Mesenchymal stem cell (in vitro differentiated cells and primary cell): ENCODE data around the gene RUNX2.

ENCODE experiments used
- DNase-seq: peaks from one replicate; pipeline ENCODE4 v3.0.0-alpha.2; 2013
- H2AFZ ChIP-seq: one replicate; pipeline ENCODE4 v1.6.1; 2013; ENCODE audit warnings: low read depth, mild to moderate bottlenecking, control low read depth, inconsistent platforms, low read length, moderate library complexity
- H2AK5ac ChIP-seq: 2 replicates; pipeline ENCODE4 v1.6.1; 2013; ENCODE audit warnings: low read length, moderate library complexity, mild to moderate bottlenecking, inconsistent platforms; ENCODE audit not compliant: severe bottlenecking
- H2BK120ac ChIP-seq: one replicate; pipeline ENCODE4 v1.6.1; 2013; ENCODE audit warnings: low read depth, mild to moderate bottlenecking, inconsistent platforms, low read length, moderate library complexity
- H2BK12ac ChIP-seq, 2 experiments: one replicate each; pipeline ENCODE4 v1.6.1; 2013; ENCODE audit warnings: inconsistent platforms in 2 of 2, low read length in 2 of 2, mild to moderate bottlenecking in 2 of 2, moderate library complexity in 2 of 2, control low read depth in 1 of 2
- H2BK15ac ChIP-seq: one replicate; pipeline ENCODE4 v1.6.1; 2013; ENCODE audit warnings: mild to moderate bottlenecking, low read depth, inconsistent platforms; ENCODE audit not compliant: poor library complexity, severe bottlenecking
- H2BK5ac ChIP-seq: 2 replicates; pipeline ENCODE4 v1.6.1; 2013; ENCODE audit warnings: low read depth, mild to moderate bottlenecking, low read length, control low read depth, inconsistent platforms; ENCODE audit not compliant: poor library complexity, severe bottlenecking
- H3K14ac ChIP-seq, 2 experiments: one replicate each; pipeline ENCODE4 v1.6.1; 2013; ENCODE audit warnings: inconsistent platforms in 2 of 2, low read length in 2 of 2, control low read depth in 1 of 2, mild to moderate bottlenecking in 1 of 2, moderate library complexity in 1 of 2
- H3K18ac ChIP-seq, 2 experiments: one replicate each; pipeline ENCODE4 v1.6.1; 2013; ENCODE audit warnings: inconsistent platforms in 2 of 2, low read length in 2 of 2, control low read depth in 1 of 2, low read depth in 1 of 2, mild to moderate bottlenecking in 1 of 2
- H3K23ac ChIP-seq, 2 experiments: one replicate each; pipeline ENCODE4 v1.6.1; 2013; ENCODE audit warnings: inconsistent platforms in 2 of 2, low read length in 2 of 2, mild to moderate bottlenecking in 2 of 2, moderate library complexity in 2 of 2, control low read depth in 1 of 2
- H3K27ac ChIP-seq: 2 replicates; pipeline ENCODE4 v1.5.1; 2013; ENCODE audit warnings: mild to moderate bottlenecking, moderate library complexity, low read length, control low read depth, inconsistent platforms; ENCODE audit not compliant: poor library complexity, severe bottlenecking
- H3K27me3 ChIP-seq, 2 experiments: 2 replicates each; pipeline versions ENCODE4 v1.6.1 to v1.7.0; 2013; ENCODE audit warnings: low read length in 2 of 2, mild to moderate bottlenecking in 2 of 2, moderate library complexity in 2 of 2, control low read depth in 1 of 2, inconsistent platforms in 1 of 2; ENCODE audit not compliant: control insufficient read depth in 1 of 2, insufficient read depth in 1 of 2
- H3K36me3 ChIP-seq, 2 experiments: 2 replicates each; pipeline versions ENCODE4 v1.6.1 to v1.7.0; 2013; ENCODE audit warnings: low read length in 2 of 2, control low read depth in 1 of 2, inconsistent platforms in 1 of 2, low read depth in 1 of 2, mild to moderate bottlenecking in 1 of 2; ENCODE audit not compliant: insufficient read depth in 2 of 2, control insufficient read depth in 1 of 2
- H3K4ac ChIP-seq, 2 experiments: one replicate each; pipeline ENCODE4 v1.6.1; 2013; ENCODE audit warnings: inconsistent platforms in 2 of 2, low read length in 2 of 2, mild to moderate bottlenecking in 2 of 2, moderate library complexity in 2 of 2, control low read depth in 1 of 2, low read depth in 1 of 2
- H3K4me1 ChIP-seq: 2 replicates; pipeline ENCODE4 v1.6.1; 2013; ENCODE audit warnings: low read depth, low read length, control low read depth; ENCODE audit not compliant: control insufficient read depth, insufficient read depth
- H3K4me2 ChIP-seq: 2 replicates; pipeline ENCODE4 v1.6.1; 2013; ENCODE audit warnings: low read length, mild to moderate bottlenecking, inconsistent platforms; ENCODE audit not compliant: poor library complexity, severe bottlenecking
- H3K4me3 ChIP-seq, 2 experiments: 2 replicates each; pipeline versions ENCODE4 v1.5.1 to v1.7.0; 2013; ENCODE audit warnings: low read length in 2 of 2, mild to moderate bottlenecking in 2 of 2, control low read depth in 1 of 2, low read depth in 1 of 2; ENCODE audit not compliant: insufficient read depth in 1 of 2
- H3K79me1 ChIP-seq: replicated peaks from 2 replicates; pipeline ENCODE4 v1.6.1; 2013; ENCODE audit warnings: mild to moderate bottlenecking, control low read depth, low read length, inconsistent platforms; ENCODE audit not compliant: poor library complexity, severe bottlenecking
- H3K9ac ChIP-seq: 2 replicates; pipeline ENCODE4 v1.7.0; 2013; ENCODE audit warnings: mild to moderate bottlenecking, low read length, moderate library complexity
- H3K9me3 ChIP-seq: 2 replicates; pipeline ENCODE4 v1.7.0; 2013; ENCODE audit warnings: mild to moderate bottlenecking, low read length; ENCODE audit not compliant: control insufficient read depth
- H4K8ac ChIP-seq: one replicate; pipeline ENCODE4 v1.6.1; 2013; ENCODE audit warnings: inconsistent platforms, mild to moderate bottlenecking, low read length, moderate library complexity
- H4K91ac ChIP-seq: one replicate; pipeline ENCODE4 v1.6.1; 2013; ENCODE audit warnings: mild to moderate bottlenecking, low read length, inconsistent platforms
- WGBS: methylation state at CpG from one replicate; pipeline ENCODE4 v1.1.7; 2013; ENCODE audit warnings: mixed read lengths; 5-methylcytosine and 5-hydroxymethylcytosine counted together

Gene RUNX2

GRCh38 chr6:45697605-45698004 is 369.5 kb downstream of the RUNX2 start:
- H2AK5ac ChIP-seq = peak overlapping the region; percentile 33
- H3K79me1 ChIP-seq = no peaks in the 10 kb centered on the region
- H2AFZ ChIP-seq = no peak overlapping the region
- H3K36me3 ChIP-seq = no peaks in the 10 kb centered on the region
- peak overlapping the region in 1 of 2 experiments; percentile 39 for H2BK12ac ChIP-seq
- H3K14ac ChIP-seq = no peak overlapping the region
- no peak overlapping the region for H3K4ac ChIP-seq
- H2BK120ac ChIP-seq = no peak overlapping the region
- H3K4me3 ChIP-seq = no peak overlapping the region
- H3K23ac ChIP-seq = no peak overlapping the region
- H3K4me1 ChIP-seq = peaks cover 9% of the 10 kb centered on the region
- no peak overlapping the region for H4K91ac ChIP-seq
- no peak overlapping the region for H2BK15ac ChIP-seq
- peak overlapping the region; percentile 75 for H4K8ac ChIP-seq
- WGBS = 4% methylated on average over 5 of the region's 6 CpGs
- DNase-seq = peak; percentile 96
- peak overlapping the region; percentile 23 for H3K9ac ChIP-seq
- peak overlapping the region; percentile 73 for H2BK5ac ChIP-seq
- peak overlapping the region in 1 of 2 experiments; percentile 50 for H3K18ac ChIP-seq
- H3K9me3 ChIP-seq = no peaks in the 10 kb centered on the region
- H3K27ac ChIP-seq = peak overlapping the region; percentile 72
- peak overlapping the region; percentile 25 for H3K4me2 ChIP-seq
- H3K27me3 ChIP-seq = no peaks in the 10 kb centered on the region

GRCh38 chr6:45698046-45698445 is 369.9 kb downstream of the RUNX2 start:
- H2BK120ac ChIP-seq = peak overlapping the region; percentile 19
- no peaks in the 10 kb centered on the region for H3K36me3 ChIP-seq
- H2BK15ac ChIP-seq = no peak overlapping the region
- no peak overlapping the region for H4K91ac ChIP-seq
- no peaks in the 10 kb centered on the region for H3K79me1 ChIP-seq
- H3K4me3 ChIP-seq = no peak overlapping the region
- no peak overlapping the region for H4K8ac ChIP-seq
- peaks cover 9% of the 10 kb centered on the region for H3K4me1 ChIP-seq
- DNase-seq = no peak
- no peaks in the 10 kb centered on the region for H3K9me3 ChIP-seq
- peak overlapping the region; percentile 33 for H2AK5ac ChIP-seq
- peak overlapping the region; percentile 72 for H3K27ac ChIP-seq
- no peak overlapping the region for H3K4ac ChIP-seq
- H3K18ac ChIP-seq = peak overlapping the region in 1 of 2 experiments; percentile 33
- peak overlapping the region; percentile 23 for H3K9ac ChIP-seq
- H2BK12ac ChIP-seq = no peak overlapping the region
- H2AFZ ChIP-seq = no peak overlapping the region
- H3K14ac ChIP-seq = no peak overlapping the region
- no peaks in the 10 kb centered on the region for H3K27me3 ChIP-seq
- no peak overlapping the region for H3K23ac ChIP-seq
- no peak overlapping the region for H3K4me2 ChIP-seq
- peak overlapping the region; percentile 73 for H2BK5ac ChIP-seq
- WGBS = 38% methylated on average over 1 of the region's 2 CpGs

GRCh38 chr6:45699663-45700062 is 371.5 kb downstream of the RUNX2 start:
- Histone ChIP-seq H3K23ac (no peak overlapping the region), H3K14ac (no peak overlapping the region), H3K4me1 (peaks cover 9% of the 10 kb centered on the region), H3K9me3 (no peaks in the 10 kb centered on the region), H3K9ac (no peak overlapping the region), H4K91ac (no peak overlapping the region), H4K8ac (no peak overlapping the region), H3K4me3 (no peak overlapping the region), H2BK5ac (no peak overlapping the region), H3K79me1 (no peaks in the 10 kb centered on the region), H3K27ac (no peak overlapping the region), H2BK15ac (no peak overlapping the region), H2BK120ac (no peak overlapping the region), H3K4ac (no peak overlapping the region), H3K27me3 (no peaks in the 10 kb centered on the region), H2AK5ac (peak overlapping the region; percentile 86), H3K36me3 (no peaks in the 10 kb centered on the region), H2BK12ac (peak overlapping the region; percentile 73 to 96), H3K4me2 (no peak overlapping the region), H2AFZ (no peak overlapping the region), H3K18ac (peak overlapping the region in 1 of 2 experiments; percentile 33)
- no peak for DNase-seq
- 98% methylated on average over 3 of the region's 3 CpGs for WGBS

- H3K4me1 ChIP-seq = peaks cover 3% of the 10 kb centered on the region
- no peak overlapping the region for H3K23ac ChIP-seq
- WGBS = 67% methylated on average over 1 of the region's 4 CpGs
- no peaks in the 10 kb centered on the region for H3K79me1 ChIP-seq
- no peak overlapping the region for H2AFZ ChIP-seq
- H3K36me3 ChIP-seq = no peaks in the 10 kb centered on the region
- H3K14ac ChIP-seq = no peak overlapping the region
- H3K9me3 ChIP-seq = no peaks in the 10 kb centered on the region
- no peak overlapping the region for H2BK12ac ChIP-seq
- no peak overlapping the region for H3K4me3 ChIP-seq
- H2BK15ac ChIP-seq = no peak overlapping the region
- no peak overlapping the region for H2BK120ac ChIP-seq
- peak overlapping the region; percentile 55 for H3K27ac ChIP-seq
- H2BK5ac ChIP-seq = no peak overlapping the region
- H3K4ac ChIP-seq = no peak overlapping the region
- no peak overlapping the region for H4K8ac ChIP-seq
- H3K4me2 ChIP-seq = no peak overlapping the region
- H3K18ac ChIP-seq = no peak overlapping the region
- H3K27me3 ChIP-seq = no peaks in the 10 kb centered on the region
- peak; percentile 35 for DNase-seq
- no peak overlapping the region for H4K91ac ChIP-seq
- no peak overlapping the region for H3K9ac ChIP-seq
- H2AK5ac ChIP-seq = no peak overlapping the region
Observed at GRCh38 chr6:45702849-45703739, 375.0 kb downstream of the RUNX2 start.
